SKM-1 treated with dmso at 0.1 percent for 144 hours (cell line): ENCODE measurements around the gene RORB.
"Not testable (repeated sequence)": the region's sequence is repeated elsewhere in the genome, so short reads cannot be mapped to it uniquely, and the experiment has no call there.

Experiments
- DNase-seq: peaks from one replicate; lab custom pipeline; 2025; ENCODE audit not compliant: unreplicated experiment; lab: John Stamatoyannopoulos, UW

RORB gene

DNA sequence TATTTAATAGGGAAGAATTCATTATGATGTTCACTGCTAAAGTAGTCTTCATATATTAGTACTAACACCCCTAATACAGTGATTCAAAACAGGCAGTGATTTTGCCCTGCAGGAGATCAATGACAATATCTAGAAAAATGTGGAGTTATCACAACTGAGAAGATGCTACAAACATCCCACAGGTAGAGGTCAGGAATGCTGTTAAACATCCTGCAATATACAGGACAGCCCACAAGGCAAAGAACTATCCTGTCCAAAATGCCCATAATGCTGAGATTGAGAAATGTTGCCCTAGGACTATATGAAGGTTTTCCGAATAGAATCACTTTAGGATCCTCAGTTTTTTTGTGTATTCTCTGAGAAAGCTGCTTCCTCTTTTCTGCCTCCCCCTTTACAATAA is 15.3 kb downstream of the RORB start:
- DNase-seq = no peak

DNA sequence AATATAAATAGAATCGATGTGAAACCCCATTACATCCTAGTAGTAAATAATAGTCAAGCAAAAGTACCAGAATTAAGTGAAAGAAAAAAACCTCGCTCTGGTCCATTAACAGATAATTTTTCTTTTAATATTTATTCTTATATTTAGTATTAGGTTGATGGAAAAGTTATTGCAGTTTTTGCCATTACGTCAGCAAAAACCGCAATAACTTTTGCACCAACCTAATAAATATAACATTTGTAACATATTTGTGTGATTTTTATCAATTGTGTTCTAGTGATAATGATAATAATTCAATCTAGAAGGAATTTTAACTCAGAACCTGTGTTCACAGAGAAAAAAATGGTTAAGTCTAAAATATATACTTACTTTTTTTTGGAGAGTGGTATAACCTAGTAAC is 16.1 kb downstream of the RORB start:
- no peak for DNase-seq

DNA sequence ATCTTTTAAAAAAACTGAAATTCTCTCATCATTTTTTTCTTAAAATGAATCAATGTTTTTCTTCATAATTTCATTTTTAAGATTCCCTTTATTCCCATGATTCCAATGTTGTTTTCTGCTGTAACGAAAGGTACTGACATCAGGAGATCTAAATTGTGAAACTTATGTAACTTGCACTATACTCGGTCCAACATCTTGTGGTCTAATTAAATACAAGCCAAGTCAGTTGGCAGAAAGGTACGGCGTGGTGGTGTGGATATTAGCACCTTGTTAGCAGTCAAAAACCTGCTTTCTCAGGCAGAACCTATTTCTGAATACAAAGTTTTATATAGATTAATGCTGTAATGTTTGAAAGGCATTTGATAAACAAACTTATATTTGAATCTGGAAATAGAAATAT is 20.1 kb downstream of the RORB start:
- no peak for DNase-seq

DNA sequence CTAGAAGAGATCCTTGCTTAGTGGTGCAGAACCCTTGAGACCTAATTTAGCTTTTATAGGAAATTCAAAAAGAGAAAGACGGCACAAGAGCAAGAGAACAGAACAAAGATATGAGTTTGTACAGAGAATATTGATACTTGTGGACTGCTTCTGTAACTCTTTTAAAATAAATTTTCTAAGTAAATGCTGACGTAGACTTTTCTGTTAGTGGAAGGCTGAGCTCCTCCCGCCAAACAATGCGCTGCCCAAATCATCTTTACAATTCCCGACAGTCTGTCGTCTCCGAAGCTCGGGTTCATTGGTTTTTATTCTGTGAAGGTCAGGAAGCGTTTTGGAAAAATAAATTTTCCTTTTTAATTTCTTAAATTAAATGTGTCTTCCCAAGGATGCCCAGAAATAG is 22.3 kb downstream of the RORB start:
- no peak for DNase-seq

DNA sequence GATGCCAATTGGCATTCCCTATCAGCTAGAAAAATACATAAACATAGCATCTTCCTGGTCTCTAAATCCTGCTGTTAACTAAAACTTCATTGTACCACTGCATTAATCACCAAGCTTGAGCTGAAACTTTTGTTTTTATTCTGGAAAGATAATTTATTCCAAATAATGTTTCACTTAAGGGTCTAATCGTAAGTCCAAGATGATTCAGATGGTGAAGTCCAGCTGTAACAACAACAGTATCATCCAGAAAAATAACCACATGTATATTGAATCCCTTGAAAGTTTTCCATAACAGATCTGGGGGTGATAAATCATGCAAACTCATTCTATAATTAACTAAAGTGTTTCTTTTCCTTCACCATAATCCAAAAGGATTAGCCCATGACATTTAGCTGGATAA is 23.9 kb downstream of the RORB start:
- DNase-seq = no peak

DNA sequence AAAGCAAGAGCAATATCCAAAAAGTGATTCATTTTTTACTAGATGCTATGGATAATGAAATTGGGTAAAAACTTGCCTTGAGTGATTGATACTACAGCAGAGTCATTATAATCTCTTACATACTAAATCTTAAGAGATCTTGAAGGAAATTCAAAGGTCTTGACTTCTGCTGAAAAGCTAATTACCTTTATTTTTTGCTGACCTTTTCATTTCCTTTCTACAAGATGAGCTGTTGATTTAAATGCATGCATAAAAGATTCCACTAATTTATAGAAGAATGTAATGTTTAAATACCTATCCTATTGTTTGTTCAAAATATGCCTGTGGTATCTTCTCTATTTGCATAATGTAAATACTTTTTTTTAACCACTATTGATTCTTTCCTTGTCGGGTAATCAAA is 27.2 kb downstream of the RORB start:
- DNase-seq = no peak

DNA sequence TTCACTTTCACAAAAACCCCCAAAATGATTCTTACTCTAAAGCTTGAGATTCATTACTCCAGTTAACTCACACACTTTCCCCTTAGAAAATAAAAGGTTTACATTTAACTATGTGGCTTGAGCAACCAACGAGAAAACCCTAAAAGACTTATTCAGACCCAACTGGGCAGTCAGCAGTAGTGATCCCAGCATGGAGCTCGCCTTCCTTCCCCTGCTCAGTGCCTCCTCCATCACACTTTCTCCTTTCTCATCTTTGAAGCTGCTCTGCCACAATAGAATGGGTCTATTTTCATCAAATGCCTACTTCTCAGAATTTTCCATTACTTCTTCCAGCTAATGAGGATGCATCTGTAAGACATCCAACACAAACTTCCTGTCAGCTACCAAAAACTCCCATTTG is 29.1 kb downstream of the RORB start:
- no peak for DNase-seq

DNA sequence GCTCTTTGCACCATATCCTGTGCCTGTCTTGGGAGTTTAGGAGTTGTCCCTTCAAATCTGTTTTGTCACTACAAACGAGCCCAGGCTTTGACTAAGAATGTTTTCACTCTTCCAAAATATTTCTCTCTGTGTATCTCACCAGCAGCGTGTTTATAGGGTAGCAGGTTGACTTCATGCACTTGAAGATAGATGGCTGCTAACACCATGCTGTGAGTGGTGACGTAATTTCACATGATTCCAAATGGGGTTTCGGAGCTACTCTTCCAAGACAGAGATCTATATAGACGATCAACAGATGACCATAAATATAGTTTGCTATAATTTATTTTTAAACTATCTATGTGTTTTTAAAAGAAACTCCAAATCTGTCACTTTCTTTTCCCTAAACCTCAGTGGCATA is 30.6 kb downstream of the RORB start:
- DNase-seq = no peak

DNA sequence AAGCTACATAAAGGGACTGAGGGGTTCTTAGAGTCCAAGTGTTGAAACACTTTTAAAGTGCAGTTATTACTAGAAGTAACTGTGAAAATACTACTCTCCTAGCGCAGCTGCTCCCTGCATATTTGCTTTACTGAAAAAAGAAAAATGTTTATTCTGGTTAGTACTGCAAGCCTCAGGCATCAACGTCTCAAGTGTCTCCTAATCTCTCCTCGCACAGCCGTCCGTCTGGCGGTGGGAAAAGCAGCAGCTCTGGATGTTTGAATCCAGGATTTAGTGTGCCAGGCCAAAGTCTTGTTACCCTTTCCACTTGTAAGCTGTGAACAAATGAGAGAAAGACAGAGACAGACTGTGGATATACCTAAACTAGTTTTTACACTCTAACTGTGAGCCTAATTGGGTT is 31.1 kb downstream of the RORB start:
- no peak for DNase-seq

DNA sequence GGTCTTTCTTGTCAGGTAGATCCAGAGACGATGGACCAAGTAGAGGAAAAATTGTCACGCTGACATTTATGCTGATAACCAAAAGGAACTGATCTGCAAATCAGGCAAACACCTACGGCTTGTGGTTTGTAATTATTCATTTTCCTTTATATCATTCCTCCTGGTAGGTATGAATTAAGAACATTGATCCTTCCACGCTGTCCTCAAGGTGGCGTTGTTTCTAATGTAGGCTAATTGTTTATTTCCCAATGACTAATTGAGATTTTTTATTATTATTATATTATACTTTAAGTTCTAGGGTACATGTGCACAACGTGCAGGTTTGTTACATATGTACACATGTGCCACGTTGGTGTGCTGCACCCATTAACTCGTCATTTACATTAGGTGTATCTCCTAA is 33.3 kb downstream of the RORB start:
- DNase-seq = not testable (repeated sequence)

DNA sequence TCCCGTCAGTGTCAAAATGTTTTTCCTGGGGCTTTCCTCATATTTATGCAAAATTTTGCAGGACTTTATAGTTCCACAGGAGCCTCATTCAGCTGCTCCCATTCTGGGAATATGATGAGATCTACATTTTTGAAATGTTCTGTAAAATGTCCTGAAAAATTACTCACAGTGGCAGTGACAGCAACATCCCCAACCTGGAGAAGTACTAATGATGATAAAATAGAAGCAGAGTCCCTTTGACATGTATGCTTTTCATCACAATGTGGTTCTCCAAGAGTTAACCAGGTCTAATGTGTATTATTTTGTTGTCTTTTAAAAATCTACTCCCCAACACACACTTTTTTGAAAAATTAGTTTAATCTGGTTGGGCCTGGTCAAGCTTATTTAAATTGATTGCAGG is 36.1 kb downstream of the RORB start:
- DNase-seq = no peak

DNA sequence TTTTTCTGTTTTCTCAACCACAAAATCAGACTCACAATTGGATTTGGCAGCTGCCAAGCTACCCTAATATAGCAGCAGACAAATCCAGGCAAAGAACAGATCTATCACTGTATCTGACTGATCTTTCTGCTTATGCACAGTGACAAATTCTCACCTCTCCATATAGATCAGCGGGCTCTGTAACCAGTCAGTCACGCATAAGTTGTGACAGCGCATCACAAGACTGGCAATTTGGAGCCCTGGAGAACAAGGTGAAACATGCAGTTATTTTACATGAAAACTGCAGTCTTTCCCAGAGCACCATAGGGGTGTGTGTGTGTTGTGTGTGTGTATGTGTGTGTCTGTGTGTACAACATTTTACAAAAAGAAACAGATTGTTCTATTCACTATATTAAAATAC is 37.7 kb downstream of the RORB start:
- no peak for DNase-seq

DNA sequence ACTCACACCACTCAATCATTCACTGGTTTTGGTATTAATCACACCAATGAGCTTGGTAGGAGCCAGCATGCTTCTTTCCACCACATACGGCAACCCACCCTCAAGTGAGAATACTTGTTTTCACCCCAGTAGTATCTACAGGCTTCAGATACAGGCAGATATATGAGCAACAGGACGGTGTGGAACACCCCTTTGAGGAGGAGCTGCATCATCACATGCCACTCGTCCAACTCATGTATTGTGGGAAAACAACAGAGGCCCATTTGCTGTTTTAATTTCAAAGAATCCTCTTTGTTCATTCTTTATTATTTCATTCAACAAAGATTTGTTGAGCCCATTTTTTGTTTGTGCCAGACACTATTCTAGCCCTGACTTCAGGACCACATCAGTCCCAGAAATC is 46.0 kb downstream of the RORB start:
- DNase-seq = no peak

DNA sequence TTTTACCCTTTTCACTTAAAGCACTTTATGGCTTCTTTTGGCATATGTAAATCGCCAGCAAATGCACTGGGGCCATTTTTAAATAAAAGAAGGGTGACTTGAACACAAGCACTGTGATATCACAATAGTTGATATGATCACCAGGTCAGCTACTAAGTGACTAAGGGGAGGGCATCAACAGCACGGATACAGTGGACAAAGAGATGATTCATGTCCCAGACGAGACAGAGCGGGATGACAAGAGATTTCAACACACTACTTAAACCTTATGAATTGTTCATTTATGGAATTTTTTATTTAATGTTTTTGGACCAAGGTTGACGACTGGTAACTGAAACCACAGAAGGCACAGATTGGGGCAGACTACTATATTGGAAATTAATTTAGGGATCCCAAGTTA is 54.1 kb downstream of the RORB start:
- DNase-seq = no peak

DNA sequence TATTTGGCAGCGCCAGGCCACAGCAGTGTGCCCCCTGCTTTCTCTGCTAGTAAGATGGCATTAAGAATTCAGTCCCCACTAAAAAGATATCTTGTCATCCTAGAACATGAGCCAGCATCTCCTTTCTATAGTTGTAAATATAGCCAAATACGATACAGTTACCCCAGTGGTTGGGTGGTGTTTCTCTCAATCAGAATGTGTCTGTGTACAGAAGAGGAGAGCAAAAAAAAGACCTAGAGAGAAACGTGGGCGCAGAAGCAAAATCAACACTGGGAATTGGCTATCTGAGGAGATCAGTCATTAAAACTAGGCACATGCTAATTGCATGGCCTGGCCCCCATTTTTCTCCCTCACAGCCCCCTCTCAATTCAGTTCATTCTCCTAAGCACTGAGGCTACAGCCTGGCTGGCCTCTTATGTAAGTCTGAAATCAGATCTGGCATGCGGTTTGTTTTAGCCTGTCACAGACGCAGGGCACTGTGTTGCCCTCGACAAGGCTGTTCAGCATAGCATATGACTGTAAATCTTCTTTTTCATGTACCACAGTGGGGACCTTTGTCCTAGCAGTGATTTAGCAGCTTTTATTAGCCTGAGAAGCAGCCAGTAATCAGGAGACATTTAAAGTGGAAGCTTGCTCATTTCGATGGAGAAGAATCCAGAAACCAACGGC is 57.8 kb downstream of the RORB start:
- no peak for DNase-seq

DNA sequence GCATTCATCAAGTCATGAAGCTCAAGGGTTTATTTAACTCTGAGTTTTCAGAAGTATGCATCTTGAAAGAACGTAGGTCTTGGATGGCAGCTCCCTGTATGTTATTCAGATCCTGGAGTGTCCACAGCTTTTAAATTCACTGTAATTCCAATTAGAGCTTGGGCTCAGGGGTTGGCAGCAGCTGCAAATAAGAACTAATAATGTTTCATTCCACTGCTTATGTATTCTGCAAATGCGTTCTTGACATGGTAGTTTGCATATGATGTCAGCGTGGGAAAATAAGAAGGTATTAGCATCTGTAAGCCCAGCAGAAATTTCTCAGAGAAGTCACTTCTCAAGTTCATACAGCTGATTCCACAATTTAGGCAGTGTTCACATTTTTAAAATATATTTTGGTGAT is 58.4 kb downstream of the RORB start:
- no peak for DNase-seq

DNA sequence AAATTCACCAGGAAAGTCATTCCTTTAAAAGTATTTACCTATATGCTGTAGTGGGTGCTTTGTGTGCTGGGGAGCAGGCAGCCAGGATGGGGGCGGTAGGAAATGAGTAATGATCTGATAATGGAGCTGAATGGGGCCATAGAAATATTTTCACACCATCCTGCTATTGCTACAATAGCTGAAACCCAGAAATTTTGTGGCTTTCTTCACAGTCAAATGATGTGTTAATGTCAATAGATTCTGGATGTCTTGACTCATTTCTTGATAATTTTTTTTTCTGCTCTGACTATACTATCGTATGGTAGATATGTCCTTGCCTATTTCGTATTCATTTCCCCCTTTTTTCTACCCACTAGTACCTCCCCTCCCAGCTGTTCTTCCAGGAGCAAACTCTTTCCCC is 59.5 kb downstream of the RORB start:
- no peak for DNase-seq

DNA sequence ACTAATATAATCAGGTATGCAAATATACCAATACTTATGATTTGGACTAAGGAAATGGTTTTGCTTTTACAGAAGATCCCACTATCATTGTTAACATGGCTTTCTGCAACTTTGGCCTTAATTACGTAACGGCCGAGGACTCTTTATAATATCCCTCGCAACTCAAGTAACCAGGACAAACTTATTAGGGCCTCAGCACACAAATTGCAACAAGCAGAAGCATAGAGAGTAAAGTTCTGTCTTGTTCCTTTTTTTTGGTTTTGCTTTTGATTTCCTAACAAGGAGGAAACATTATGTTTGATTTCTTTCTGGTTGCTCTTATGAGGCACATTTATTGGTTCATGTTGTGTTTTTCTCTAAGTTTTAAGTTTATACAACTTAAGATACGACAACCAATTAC is 60.4 kb downstream of the RORB start:
- peak; percentile 50 for DNase-seq

DNA sequence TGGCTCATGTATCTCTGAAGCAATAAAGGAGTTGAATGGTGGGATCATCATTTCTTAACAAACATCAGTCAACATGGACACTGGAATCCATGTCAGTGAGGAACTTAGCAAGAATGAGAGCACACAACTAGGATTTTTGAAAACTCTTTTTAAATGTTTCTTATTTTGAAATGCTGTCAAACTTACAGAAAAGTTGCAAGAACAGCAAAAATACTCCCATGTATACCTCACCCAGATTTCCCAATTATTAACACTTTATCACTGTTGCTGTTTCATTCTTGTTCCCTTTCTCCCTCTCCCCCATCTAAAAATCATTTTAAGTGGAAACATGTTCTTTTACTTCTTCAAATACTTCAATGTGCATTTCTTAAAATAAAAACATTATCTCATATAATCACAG is 65.5 kb downstream of the RORB start:
- no peak for DNase-seq

DNA sequence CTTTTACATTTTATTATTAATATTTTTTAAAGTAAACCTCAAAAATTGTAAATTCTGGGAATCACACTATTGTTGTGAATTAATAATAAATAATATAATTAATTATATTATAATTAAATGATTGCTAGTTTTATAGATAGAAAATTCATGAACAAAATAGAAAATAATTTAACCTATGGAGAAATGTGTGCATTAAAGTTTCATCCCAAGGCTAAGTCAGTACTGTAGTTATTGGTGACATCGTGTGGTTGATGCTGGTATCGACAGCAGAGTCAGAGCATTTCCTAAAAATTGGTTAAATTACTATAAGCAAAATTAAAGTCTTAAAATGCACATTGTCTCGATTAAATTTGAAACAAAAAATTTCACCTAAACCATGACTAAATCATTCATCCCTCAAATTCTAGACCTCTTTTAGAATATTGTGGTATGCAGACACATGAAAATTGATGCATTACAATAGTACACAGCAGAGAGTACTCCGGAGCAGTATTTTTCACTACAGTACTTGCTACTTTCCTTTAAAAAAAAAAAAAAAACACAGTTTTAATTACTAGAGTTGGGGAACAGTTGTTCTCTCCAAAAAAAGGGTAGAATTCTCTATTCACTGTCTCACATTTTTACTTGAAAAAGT is 73.9 kb downstream of the RORB start:
- DNase-seq = no peak

DNA sequence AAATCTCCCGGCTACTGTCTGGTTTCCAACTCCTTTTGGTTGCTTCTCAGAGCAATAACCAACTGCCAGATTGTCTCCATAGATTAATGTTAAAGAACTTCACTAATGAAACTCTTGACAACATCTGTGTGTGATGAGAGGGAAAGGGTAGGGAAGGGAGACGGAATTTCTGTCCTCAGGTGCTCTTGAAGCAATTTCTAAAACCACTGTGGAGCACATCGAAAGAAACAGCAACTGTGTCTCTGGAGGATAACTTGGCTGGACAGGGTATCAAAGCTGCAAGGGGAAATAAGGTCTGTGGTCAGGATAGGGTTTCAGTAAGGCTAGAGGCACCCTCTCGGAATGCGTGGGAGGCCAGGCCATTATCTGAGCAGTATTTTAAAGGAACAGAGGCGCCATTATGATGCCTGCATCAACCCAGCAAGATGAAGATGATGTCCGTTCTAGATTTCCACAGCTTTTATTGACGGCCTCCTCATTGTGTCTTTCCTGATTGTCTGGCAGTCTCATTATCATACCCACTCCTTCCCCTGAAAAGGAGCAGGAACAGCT is 76.6 kb downstream of the RORB start:
- no peak for DNase-seq

DNA sequence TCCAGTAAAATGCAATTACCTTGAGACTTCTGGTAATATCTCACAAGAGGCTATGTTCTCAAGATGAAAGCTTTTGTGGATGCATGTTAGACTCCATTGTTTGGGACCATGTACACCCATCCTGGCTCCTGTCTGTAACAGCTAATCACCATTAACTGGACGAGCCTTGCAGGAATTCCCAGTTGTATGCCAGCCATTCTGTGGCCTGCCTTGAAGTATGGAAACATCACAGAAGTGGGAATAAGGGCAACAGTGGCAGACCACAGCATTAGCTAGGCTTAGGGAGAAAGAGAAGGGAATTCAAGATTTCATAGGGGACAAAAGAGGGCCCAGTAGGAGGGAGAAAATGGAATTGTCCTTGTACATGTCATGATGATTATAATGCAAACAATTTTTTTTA is 79.0 kb downstream of the RORB start:
- DNase-seq = no peak

DNA sequence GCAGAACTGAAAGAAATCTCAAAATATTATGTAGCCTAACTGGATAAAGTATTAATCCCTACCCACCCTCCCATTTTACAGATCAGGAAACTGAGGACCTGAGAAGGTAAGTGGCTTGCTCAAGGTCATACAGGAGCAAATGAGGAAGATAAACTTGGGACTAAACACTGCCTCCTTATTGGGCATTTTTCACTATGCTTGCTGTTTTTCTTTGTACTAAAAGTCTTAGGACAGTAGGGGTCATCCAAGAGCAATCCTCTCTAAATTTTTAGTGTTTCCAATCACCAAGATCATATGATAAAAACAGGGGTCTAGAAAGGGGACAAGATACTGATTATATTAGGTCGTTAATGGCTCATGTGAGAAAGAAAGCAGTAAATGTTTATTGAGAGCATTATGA is 80.8 kb downstream of the RORB start:
- DNase-seq = no peak
